HCT116 (cell line): ENCODE data around the gene CSF2RB.

Experiments
- CTCF ChIP-seq, 3 experiments: fragments of 200-600 bp in 1 of 3; sonication (generic) in 1 of 3; IDR thresholded peaks in 2 of 3; conservative IDR thresholded peaks in 1 of 3; 2 replicates each; pipeline ENCODE4 v1.5.1; 2012 to 2017; ENCODE audit warnings: low read depth in 2 of 3, low read length in 2 of 3, antibody characterized with exemption in 1 of 3, borderline replicate concordance in 1 of 3, control low read depth in 1 of 3, mild to moderate bottlenecking in 1 of 3, mixed read lengths in 1 of 3, mixed run types in 1 of 3, moderate library complexity in 1 of 3; ENCODE audit not compliant: insufficient read depth in 1 of 3
- EGR1 ChIP-seq: IDR thresholded peaks from 2 replicates; pipeline ENCODE4 v1.6.1; 2012; ENCODE audit warnings: low read depth
- EZH2 ChIP-seq: fragments of 200-600 bp; sonication (generic); IDR thresholded peaks from 2 replicates; pipeline ENCODE4 v1.6.1; 2017; ENCODE audit warnings: antibody characterized with exemption, mixed run types
- EZH2phosphoT487 ChIP-seq: fragments of 200-600 bp; IDR thresholded peaks from 2 replicates; pipeline ENCODE4 v1.6.1; 2018; ENCODE audit warnings: antibody characterized with exemption, borderline replicate concordance
- JUND ChIP-seq: IDR thresholded peaks from 2 replicates; pipeline ENCODE4 v1.6.1; 2012
- POLR2A ChIP-seq: IDR thresholded peaks from 2 replicates; pipeline ENCODE4 v1.7.0; 2011; ENCODE audit warnings: borderline replicate concordance; ENCODE audit not compliant: insufficient read depth, insufficient read length; ENCODE audit errors: extremely low read depth
- POLR2AphosphoS5 ChIP-seq: IDR thresholded peaks from 2 replicates; pipeline ENCODE4 v1.6.1; 2011; ENCODE audit warnings: mild to moderate bottlenecking, low read depth, low read length, moderate library complexity
- YY1 ChIP-seq: IDR thresholded peaks from 2 replicates; pipeline ENCODE4 v1.6.1; 2011; ENCODE audit warnings: low read length, low read depth, moderate library complexity, mild to moderate bottlenecking; ENCODE audit not compliant: insufficient replicate concordance; ENCODE audit errors: extremely low read depth

- TF ChIP-seq EZH2phosphoT487 (no peak), CTCF (IDR thresholded peaks at IDR 0.05 in 2 of 3, conservative IDR thresholded peaks at IDR 0.05 in 1 of 3; ENCODE audit: borderline replicate concordance in 1 of 3, insufficient read depth in 1 of 3, low read depth in 2 of 3, low read length in 2 of 3) (no peak), POLR2AphosphoS5 (no peak), POLR2A (no peak), EZH2 (no peak), YY1 (no peak), EGR1 (no peak), JUND (no peak)
These were observed 22.3 kb downstream of the CSF2RB start for GRCh38 chr22:36935694-36936093.
